ENCODE measurements around the gene ANKRD23. TPM values are rescaled to one million over a fixed set of nuclear protein-coding genes. Genes with fewer than 3 reads are reported as not detected.

The ANKRD23 gene
- total and polyA plus RNA-seq, 2 of the 8 experiments (the other 6 are each of a cell fraction or from before 2014, with no cell fraction given): 3.4 to 3.5 TPM

GRCh38 chr2:96875498-96876268 is 31.9 kb upstream of the ANKRD23 start:
- no peak overlapping the region for H3K9ac ChIP-seq (replicated peaks in 1 of 4; ENCODE audit: extremely low read depth in 1 of 4, low read depth in 3 of 4, low read length in 3 of 4)
- no peak overlapping the region for H4K5ac ChIP-seq (ENCODE audit: insufficient read length, low read depth, low read length)

More at GRCh38 chr2:96875498-96876268, 31.9 kb upstream of the ANKRD23 start:
- Histone ChIP-seq H3K56ac (replicated peaks; ENCODE audit: insufficient read length, low read depth, low read length) (no peak overlapping the region), H2BK5ac (ENCODE audit: low read depth, low read length) (peak overlapping the region; percentile 64; the same call in 1 of the 2 replicates), H3K79me2 (ENCODE audit: control insufficient read depth in 1 of 2, insufficient read depth in 2 of 2, low read length in 2 of 2) (no peaks in the 10 kb centered on the region), H3K4ac (replicated peaks; ENCODE audit: insufficient read length, low read depth, low read length) (no peak overlapping the region), H3K4me3 (ENCODE audit: extremely low read depth in 1 of 4, insufficient read depth in 2 of 4, low read depth in 3 of 4, low read length in 4 of 4) (no peak overlapping the region), H4K20me1 (replicated peaks in 1 of 2; ENCODE audit: control insufficient read depth in 1 of 2, insufficient read depth in 2 of 2, low read length in 2 of 2) (no peaks in the 10 kb centered on the region), H3K9me3 (ENCODE audit: insufficient read depth in 2 of 2, low read depth in 1 of 2, low read length in 1 of 2) (no peaks in the 10 kb centered on the region), H3K18ac (ENCODE audit: extremely low read depth, low read length) (peak overlapping the region; percentile 64), H4K91ac (replicated peaks; ENCODE audit: insufficient read length, low read length) (no peak overlapping the region), H4K8ac (ENCODE audit: extremely low read depth, insufficient read depth, low read length) (peak overlapping the region; percentile 21; the same call in 1 of the 2 replicates), H2BK20ac (ENCODE audit: low read length) (peak overlapping the region; percentile 82; the same call in 1 of the 2 replicates), H2AFZ (ENCODE audit: low read length) (no peak overlapping the region), H3K36me3 (ENCODE audit: control insufficient read depth in 2 of 4, insufficient read depth in 4 of 4, low read length in 3 of 4) (no peaks in the 10 kb centered on the region), H3K4me1 (replicated peaks in 1 of 4; ENCODE audit: control insufficient read depth in 3 of 4, insufficient read depth in 4 of 4, low read length in 3 of 4) (peaks cover 11 to 40% (median 25%) of the 10 kb centered on the region in 4 experiments), H3K4me2 (ENCODE audit: insufficient read depth in 1 of 2, low read depth in 2 of 2, low read length in 2 of 2) (no peak overlapping the region), H3K23me2 (ENCODE audit: low read depth, low read length) (peaks cover 1% of the 10 kb centered on the region; the same call in 1 of the 2 replicates), H3K79me1 (ENCODE audit: low read depth, low read length) (no peaks in the 10 kb centered on the region), H2BK120ac (replicated peaks; ENCODE audit: low read depth, low read length) (no peak overlapping the region), H2AK5ac (ENCODE audit: low read depth, low read length) (no peak overlapping the region), H3K27ac (ENCODE audit: low read depth, low read length) (no peak overlapping the region), H3K27me3 (replicated peaks in 1 of 4; ENCODE audit: control insufficient read depth in 3 of 4, extremely low read depth in 1 of 4, insufficient read depth in 3 of 4, low read length in 3 of 4) (no peaks in the 10 kb centered on the region; a peak in 1 of 7 replicates), H3K14ac (ENCODE audit: insufficient read length) (no peak overlapping the region), H2BK15ac (ENCODE audit: low read length) (peak overlapping the region; percentile 76; the same call in 1 of the 2 replicates), H3K23ac (ENCODE audit: insufficient read length) (no peak overlapping the region), H2BK12ac (ENCODE audit: low read depth, low read length) (peak overlapping the region; percentile 87; the same call in 1 of the 2 replicates)
- FAIRE-seq: no peak
- TF ChIP-seq USF2 (IDR thresholded peaks at IDR 0.05; ENCODE audit: low read length) (no peak), KDM5A (IDR thresholded peaks at IDR 0.05; ENCODE audit: low read length) (no peak), SRF (IDR thresholded peaks at IDR 0.05; ENCODE audit: low read depth, low read length) (no peak), CTCF (IDR thresholded peaks at IDR 0.05; ENCODE audit: control extremely low read depth in 1 of 3, insufficient read depth in 1 of 3, low read depth in 1 of 3, low read length in 3 of 3) (peak in 1 of 3 experiments; percentile 7; a peak in 1 of 4 replicates), CEBPB (IDR thresholded peaks at IDR 0.05; ENCODE audit: low read depth, low read length) (peak; percentile 1; the same call in 1 of the 2 replicates), GABPA (IDR thresholded peaks at IDR 0.05; ENCODE audit: borderline replicate concordance, insufficient read depth, low read length) (no peak), SP2 (IDR thresholded peaks at IDR 0.05; ENCODE audit: low read length) (no peak)
- ChIA-PET POLR2A (ENCODE audit: partially characterized antibody) (interaction anchor here (0.6 to 1.6 kb wide), 9 partner anchors 8 to 227 kb away, joined by 3 to 5 read pairs (median 3); no protein-coding TSS in a partner anchor), CTCF (ENCODE audit: partially characterized antibody) (interaction anchor here (0.8 to 8.1 kb wide), 14 partner anchors 7 to 237 kb away, joined by 3 to 48 read pairs (median 3); partner anchors contain the start of gene ANKRD39)
- 68% methylated on average over 12 of the region's 14 CpGs; no CpG with 5 or more reads in 1 of the 2 experiments for WGBS, 2 experiments (ENCODE audit: extremely low coverage in 1 of 2, insufficient coverage in 1 of 2, insufficient read length in 1 of 2, insufficient replicate concordance in 2 of 2, low coverage in 1 of 2, low lambda C conversion rate in 2 of 2, missing lambda C conversion rate in 1 of 2)
- DNase-seq (ENCODE audit: low read depth in 1 of 2, low spot score in 2 of 2): no peak

Measured in H1 (cell line).